Activated T-cell treated with anti-CD3 and anti-CD28 coated beads for 4 hours (primary cell): ENCODE data around the gene TMEM107.
"Not testable (repeated sequence)": the region's sequence is repeated elsewhere in the genome, so short reads cannot be mapped to it uniquely, and the experiment has no call there.

Experiments used
- DNase-seq: peaks from one replicate; pipeline ENCODE4 v3.0.0-alpha.2; 2020

Gene TMEM107

GRCh38 chr17:8176197-8176940, at the start of gene TMEM107:
TMEM107 (minus strand) TSS chr17:8176380; CDS start chr17:8176286, 94 bp downstream.
- peak; percentile 78 for DNase-seq

GRCh38 chr17:8224891-8225812, 49.0 kb upstream of the TMEM107 start:
- DNase-seq: no peak

DNA sequence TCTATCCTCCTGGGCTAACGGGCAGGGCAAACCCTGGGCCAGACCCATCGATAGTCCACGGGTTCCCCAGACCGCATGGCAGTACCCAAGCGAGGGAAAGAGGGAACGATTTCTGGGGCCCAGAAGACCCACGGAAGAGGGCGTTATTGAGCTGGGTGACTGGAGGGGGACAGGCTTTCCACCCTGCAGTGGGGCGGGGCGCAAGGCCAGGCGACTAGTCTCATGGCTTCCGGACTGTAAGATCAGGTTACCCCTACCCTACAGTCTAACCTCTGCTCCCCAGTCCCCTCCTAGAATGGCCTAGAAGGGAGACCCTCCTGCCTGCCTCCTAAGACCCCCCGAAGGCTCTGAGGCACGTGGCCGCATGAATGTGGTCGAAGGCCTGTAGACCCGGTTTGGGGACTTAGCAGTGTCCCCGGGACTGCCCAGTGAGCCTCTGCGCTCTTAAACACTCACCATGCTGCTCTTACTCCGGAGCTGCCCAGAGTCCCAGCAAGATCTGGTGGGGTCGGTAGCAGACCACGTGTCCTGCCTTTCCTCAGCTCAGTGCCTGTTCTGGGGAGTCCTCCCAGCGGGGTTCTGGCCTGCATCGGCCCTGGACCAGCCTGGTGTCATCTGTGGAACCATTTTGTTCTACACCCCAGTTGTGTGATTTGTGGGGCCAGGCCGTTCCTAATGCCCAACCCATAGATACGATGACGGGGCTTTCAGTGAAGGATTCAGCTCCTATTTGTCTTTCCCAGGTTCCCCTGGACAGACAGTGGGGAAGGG, 47.4 kb upstream of the TMEM107 start:
- DNase-seq: peak; percentile 23

GRCh38 chr17:8222630-8223355, 46.6 kb upstream of the TMEM107 start:
- DNase-seq: peak; percentile 88

- no peak for DNase-seq
Measured at GRCh38 chr17:8222380-8222629, 46.1 kb upstream of the TMEM107 start.

GRCh38 chr17:8221663-8222379, 45.6 kb upstream of the TMEM107 start:
- peak; percentile 94 for DNase-seq

DNA sequence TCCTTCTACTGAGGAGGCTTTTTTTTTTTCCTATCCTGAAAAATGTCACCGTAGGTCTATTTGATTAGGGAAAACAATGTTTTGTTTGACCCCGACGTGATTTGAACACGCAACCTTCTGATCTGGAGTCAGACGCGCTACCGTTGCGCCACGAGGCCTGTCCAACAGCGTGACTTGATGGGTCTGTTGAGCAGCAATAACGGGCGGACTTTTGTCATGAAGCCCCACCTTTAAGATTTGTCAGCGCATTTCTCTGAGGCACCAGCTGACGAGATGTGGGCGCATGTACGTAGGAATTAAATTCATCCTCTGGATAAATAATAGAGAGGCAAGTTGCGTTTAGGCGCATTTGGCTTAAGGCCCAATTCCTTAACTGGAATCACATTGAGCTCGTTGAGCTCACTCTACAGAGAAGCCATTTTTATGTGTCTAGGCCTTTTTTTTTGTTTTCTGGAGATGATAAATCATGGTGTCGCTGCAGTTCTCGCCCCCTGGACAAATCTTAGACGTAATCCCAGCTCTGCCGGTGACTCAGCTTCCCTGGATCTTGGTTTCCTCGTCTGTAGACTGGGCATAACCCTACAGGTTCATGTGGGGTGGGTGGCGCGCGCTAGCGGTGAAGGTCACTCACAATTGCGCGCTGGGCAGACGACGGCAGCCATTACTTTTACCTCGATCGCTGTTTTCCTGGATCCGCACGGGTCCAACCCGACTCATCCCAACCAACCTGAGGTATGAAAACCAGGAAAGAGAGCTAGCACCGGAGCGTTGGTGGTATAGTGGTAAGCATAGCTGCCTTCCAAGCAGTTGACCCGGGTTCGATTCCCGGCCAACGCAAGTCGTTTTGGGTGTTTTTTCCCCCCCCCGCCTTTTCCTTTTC, 44.8 kb upstream of the TMEM107 start:
- peak; percentile 92 for DNase-seq

- not testable (repeated sequence) for DNase-seq
Measured at GRCh38 chr17:8214000-8214399, 37.8 kb upstream of the TMEM107 start.

GRCh38 chr17:8212312-8213180, 36.4 kb upstream of the TMEM107 start:
- DNase-seq: no peak

DNA sequence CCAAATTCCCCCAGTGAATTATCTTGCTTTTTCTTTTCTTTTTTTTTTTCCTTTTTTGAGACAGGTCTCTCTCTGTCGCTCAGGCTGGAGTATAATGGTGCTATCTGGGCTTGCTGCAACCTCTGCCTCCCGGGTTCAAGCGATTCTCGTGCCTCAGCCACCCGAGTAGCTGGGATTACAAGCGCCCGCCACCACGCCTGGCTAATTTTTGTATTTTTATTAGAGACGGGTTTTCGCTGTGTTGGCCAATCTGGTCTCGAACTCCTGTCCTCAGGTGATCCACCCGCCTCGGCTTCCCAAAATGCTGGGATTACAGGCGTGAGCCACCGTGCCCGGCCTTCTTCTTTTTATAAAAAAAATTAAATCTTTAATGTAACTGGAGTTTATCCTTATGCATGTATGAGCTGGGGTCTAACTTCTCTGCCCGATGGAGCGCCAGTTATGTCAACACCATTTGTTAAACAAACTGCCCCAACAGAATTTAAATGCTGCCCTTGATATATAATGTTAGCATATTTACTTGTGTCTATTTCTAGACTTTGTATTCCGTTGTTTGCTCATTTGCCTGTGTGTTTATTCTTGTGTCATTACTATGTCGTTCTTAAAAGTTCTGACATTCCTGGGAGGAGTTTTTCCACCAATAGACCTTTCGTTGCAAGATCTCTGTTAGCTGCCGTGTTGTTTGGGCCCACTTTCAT, 34.7 kb upstream of the TMEM107 start:
- DNase-seq: no peak

GRCh38 chr17:8209907-8210760, 34.0 kb upstream of the TMEM107 start, which contains the start of gene AURKB:
AURKB (minus strand) TSS chr17:8210575; CDS start chr17:8210224, 351 bp downstream.
- DNase-seq: peak; percentile 89

DNA sequence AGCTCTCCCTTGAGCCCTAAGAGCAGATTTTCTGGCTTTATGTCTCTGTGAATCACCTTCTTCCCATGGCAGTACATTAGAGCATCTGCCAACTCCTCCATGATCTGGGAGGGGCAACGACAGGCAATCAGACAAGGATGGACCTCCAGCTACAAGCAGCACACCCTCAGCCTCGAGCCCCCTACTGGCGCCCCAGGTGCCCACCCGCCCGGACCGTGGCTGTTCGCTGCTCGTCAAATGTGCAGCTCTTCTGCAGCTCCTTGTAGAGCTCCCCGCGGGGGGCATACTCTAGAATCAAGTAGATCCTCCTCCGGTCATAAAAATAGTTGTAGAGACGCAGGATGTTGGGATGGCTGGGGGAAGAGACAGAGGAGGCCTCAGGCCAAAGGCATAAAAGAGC, 30.4 kb upstream of the TMEM107 start:
- DNase-seq: no peak

DNA sequence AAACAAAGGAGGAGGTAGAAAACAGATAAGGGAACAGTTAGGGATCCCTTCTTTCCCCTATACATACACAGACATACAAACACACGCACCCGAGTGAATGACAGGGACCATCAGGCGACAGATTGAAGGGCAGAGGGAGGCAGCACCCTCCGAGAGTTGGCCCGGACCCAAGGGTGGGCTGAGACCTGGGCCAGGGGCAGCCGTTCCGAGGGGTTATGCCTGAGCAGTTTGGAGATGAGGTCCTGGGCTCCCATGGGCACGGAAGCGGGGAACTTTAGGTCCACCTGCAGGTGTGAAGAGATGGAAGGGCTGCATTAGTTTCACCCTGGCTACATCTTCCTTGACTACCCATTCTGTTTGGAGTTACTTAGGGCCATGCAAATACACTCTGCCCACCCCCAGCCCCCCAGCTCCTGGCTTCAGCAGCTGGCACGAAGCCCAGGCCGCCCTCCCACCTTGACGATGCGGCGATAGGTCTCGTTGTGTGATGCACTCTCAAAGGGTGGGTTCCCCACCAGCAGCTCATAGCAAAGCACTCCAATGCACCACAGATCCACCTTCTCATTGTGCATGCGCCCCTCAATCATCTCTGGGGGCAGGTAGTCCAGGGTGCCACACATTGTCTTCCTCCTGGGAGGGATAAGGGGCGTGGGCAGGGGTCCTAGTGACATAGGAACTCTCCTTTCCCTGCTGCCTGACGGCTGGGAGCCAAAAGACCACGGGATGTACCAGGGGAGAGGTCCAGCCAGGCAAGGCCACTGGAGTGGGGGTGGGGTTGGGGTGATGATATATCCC, 28.8 kb upstream of the TMEM107 start:
- no peak for DNase-seq

- DNase-seq: no peak
Measured at GRCh38 chr17:8192070-8192815, 16.1 kb upstream of the TMEM107 start.

- no peak for DNase-seq
Measured at GRCh38 chr17:8190506-8190905, 14.3 kb upstream of the TMEM107 start.

DNA sequence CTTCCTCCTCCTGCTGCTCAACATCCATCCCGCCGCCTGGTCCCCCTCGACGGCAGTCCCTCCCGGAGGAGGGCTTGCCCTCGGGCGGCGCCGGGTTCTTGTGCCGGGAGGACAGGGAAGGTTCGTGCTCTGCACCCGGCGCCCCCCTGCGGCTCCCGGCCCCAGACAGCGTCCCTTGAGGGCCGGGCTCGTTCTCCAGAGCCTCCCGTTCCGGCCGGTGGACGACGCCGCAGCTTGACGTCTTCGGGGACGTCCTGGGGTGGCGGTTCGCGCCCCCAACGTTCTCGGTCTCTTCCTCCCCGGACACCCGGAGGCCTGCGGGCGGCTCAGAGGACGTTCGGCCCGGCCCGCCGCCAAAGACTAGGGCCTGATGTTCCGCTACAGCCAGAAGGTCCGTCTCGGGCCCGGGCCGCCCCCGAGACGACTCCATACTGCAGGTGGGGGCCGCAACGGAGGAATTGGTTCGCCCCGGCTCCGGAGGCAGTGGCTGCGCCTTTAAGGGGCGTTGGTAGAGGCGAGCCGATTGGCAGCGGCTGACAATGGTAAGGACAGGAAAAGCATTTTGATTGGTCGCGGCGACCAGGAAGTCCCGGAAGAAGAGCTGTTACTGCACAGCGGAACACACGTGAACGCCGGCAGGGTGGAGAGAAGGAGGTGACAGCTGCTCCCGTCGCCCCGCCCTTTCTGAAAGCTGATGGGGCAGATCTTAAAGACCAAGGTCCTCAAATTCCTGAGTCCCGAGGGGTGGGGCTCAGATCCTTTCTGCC, 13.7 kb upstream of the TMEM107 start, which contains the start of gene BORCS6:
Gene BORCS6, minus strand, starts transcription at position 470 of the 767 bp plus-strand sequence. Its CDS starts 40 bp downstream, at position 430.
- peak; percentile 89 for DNase-seq
